GM03348 (cell line): ENCODE results near the gene NPIPA2.
"Not testable (repeated sequence)": the region's sequence is repeated elsewhere in the genome, so short reads cannot be mapped to it uniquely, and the experiment has no call there.

Source experiments
- DNase-seq: peaks from one replicate; pipeline ENCODE4 v3.0.0; 2012; ENCODE audit warnings: low spot score

Gene NPIPA2

DNA sequence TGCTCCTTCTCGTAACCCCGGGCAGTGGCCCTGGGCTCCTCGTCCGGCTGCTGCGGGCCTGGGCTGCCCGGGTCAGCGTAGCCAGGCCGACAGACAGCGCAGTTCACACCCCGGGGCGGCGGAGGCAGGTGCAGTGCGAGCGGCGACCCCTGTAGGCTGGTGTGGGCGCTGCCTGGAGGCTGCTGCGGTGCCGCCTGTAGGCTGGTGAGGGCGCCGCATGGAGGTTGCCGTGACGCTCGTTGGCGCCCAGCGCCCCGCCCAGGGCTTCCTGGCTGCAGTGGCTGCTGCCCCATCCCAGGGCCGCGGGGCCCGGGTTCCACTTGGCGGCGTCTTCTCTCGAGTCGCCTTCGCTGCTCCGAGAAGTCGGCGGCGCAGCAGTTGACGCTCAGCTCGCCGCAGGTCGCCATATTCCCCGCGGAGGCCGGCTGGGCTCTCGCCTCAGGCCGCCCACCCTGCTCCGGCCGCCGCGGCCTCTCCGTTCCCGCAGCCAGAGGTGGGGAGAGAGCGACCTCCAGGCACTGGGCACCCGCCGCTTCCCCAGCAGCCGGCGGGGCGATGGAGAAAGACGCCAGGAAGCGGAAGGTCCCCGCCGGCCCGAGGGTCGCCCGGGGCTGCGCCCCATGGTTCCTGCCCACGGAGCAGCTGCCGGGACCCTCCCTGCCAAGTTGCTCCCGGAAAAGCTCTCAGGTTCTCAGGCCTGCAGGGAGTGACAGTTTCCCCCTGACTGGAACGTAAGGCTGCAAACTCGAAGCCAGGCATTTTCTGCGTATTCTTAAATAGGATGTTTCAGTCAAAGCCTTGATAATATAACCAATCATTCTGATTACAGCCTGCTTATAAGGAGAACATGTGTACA is at the start of gene NPIPA2:
TSS of gene NPIPA2 (plus strand) at position 261 of the 856 bp plus-strand sequence. CDS start 5,533 bp downstream, outside the sequence.
- DNase-seq, result not testable (repeated sequence)

DNA sequence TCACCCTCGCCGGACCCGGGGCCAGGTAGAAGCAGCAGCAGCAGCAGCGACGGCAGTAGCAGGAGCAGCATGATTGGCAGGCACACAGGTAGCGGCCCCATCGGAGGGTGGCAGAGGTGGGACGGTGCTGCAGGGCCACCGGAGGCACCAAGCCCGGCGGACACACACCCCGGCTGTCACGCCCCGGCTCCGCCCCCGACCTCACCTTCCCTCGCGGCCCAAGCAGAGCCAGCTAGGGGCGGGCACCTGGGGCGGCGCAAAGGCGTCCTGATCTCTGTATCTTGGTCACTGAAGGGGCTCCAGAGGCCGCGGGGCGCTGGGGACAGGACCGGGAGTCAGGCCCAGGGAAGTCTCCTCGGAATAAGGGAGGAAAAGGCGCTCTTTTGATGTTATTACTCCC is 48.2 kb upstream of the NPIPA2 start, which contains the start of gene PLA2G10:
TSS of gene PLA2G10 (minus strand) at position 180 of the 400 bp plus-strand sequence. CDS start at position 101, 79 bp downstream.
- not testable (repeated sequence) for DNase-seq

- DNase-seq, result not testable (repeated sequence)
These were observed 40.5 kb upstream of the NPIPA2 start for GRCh38 chr16:14701859-14702258.

DNA sequence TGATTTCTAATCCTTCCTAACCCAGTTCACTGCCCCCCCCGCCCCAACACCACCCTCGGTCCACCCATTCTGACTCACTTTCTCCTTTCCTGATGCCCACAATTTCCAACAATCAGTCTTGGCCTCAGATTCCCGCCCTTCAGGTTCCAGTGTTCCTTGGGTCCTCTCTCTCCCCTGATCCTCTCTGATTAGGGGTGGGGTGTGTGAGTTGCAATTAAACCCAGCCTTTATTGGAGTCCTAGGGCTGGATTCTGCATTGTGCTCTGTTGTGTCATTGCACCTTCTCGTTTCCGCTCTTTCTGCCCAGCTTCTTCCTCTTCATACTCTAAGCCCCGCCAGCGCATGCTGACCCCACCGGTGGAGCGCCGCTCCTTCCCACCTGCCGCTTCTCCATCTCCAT is 39.7 kb upstream of the NPIPA2 start:
- DNase-seq, result not testable (repeated sequence)

DNA sequence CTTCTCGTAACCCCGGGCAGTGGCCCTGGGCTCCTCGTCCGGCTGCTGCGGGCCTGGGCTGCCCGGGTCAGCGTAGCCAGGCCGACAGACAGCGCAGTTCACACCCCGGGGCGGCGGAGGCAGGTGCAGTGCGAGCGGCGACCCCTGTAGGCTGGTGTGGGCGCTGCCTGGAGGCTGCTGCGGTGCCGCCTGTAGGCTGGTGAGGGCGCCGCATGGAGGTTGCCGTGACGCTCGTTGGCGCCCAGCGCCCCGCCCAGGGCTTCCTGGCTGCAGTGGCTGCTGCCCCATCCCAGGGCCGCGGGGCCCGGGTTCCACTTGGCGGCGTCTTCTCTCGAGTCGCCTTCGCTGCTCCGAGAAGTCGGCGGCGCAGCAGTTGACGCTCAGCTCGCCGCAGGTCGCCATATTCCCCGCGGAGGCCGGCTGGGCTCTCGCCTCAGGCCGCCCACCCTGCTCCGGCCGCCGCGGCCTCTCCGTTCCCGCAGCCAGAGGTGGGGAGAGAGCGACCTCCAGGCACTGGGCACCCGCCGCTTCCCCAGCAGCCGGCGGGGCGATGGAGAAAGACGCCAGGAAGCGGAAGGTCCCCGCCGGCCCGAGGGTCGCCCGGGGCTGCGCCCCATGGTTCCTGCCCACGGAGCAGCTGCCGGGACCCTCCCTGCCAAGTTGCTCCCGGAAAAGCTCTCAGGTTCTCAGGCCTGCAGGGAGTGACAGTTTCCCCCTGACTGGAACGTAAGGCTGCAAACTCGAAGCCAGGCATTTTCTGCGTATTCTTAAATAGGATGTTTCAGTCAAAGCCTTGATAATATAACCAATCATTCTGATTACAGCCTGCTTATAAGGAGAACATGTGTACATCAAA is 38.9 kb upstream of the NPIPA2 start, which contains the start of gene NPIPA3:
TSS of gene NPIPA3 (plus strand) at position 256 of the 856 bp plus-strand sequence. CDS start 5,533 bp downstream, outside the sequence.
- DNase-seq, result not testable (repeated sequence)

DNA sequence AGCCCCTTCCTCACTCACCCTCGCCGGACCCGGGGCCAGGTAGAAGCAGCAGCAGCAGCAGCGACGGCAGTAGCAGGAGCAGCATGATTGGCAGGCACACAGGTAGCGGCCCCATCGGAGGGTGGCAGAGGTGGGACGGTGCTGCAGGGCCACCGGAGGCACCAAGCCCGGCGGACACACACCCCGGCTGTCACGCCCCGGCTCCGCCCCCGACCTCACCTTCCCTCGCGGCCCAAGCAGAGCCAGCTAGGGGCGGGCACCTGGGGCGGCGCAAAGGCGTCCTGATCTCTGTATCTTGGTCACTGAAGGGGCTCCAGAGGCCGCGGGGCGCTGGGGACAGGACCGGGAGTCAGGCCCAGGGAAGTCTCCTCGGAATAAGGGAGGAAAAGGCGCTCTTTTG is 9.1 kb upstream of the NPIPA2 start:
- DNase-seq, result not testable (repeated sequence)

- not testable (repeated sequence) for DNase-seq
These were observed 1.4 kb upstream of the NPIPA2 start for GRCh38 chr16:14740832-14741385.

DNA sequence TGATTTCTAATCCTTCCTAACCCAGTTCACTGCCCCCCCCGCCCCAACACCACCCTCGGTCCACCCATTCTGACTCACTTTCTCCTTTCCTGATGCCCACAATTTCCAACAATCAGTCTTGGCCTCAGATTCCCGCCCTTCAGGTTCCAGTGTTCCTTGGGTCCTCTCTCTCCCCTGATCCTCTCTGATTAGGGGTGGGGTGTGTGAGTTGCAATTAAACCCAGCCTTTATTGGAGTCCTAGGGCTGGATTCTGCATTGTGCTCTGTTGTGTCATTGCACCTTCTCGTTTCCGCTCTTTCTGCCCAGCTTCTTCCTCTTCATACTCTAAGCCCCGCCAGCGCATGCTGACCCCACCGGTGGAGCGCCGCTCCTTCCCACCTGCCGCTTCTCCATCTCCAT is 539 bp upstream of the NPIPA2 start:
- DNase-seq, result not testable (repeated sequence)

- DNase-seq, result not testable (repeated sequence)
These were observed 31.3 kb downstream of the NPIPA2 start for GRCh38 chr16:14773654-14774053.

- DNase-seq, result not testable (repeated sequence)
These were observed 33.3 kb downstream of the NPIPA2 start for GRCh38 chr16:14775624-14776023.

DNA sequence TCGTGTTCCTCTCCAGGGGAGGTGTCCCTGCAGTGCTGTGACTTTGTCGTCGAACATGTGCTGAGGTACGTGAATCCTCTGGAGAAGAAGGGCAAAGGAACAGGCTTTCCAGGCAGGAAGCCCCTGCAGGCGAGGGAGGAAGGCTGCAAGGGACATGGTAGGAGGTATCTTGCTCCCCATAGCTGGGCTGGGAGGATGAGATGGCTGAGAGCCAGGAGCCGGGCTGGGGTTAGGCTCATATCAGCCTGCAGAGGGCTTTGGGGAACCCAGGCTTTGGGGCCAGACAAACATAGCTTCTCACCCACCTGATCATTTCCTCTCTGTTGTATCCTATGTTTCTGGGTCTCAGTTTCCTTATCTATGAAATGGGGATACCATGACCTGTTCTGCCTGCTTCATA is 34.4 kb downstream of the NPIPA2 start:
- DNase-seq, result not testable (repeated sequence)

DNA sequence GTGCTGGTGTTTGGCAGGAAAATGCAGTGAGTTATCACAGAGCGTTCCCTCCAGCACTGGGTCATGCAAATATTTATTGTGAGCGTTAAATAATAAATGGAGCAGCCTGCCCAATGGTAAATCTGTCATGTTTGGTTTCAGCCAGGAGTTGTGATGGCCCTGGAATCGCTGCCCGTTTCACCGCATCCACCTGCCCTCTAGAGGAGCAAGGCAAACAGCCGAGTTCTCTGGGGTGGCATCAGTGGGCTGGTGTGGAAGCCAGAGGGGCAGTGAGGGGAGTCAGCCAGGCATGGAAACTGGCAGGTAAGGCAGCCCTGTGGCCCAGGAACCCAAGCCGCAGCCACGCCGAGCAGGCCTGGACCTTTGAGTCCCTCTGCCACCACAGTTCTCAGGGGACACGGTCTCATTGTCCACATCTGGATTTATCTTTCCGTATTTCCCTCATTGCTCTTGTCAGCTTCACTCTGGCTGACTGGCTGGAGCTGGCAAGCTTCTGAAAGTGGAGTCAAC is 37.1 kb downstream of the NPIPA2 start:
- not testable (repeated sequence) for DNase-seq

DNA sequence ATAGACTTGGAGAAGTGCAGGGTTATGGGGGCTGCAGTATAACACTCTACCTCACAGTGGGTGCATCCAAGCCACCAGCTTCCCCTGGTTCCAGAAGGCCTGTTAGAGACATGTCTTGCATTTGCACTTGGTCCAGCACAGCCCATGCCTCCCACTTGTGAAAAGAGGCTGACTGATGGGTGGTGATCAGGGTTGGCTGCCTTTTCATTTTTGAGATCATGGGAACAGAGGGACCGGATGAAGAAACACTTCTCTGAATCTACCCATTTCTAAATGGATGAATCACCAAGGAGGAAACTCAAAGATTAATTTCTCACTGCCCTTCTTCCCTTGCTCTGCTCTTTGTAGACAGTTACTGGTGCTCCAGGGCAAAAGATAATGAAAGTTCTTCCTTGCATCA is 43.8 kb downstream of the NPIPA2 start:
- DNase-seq, result not testable (repeated sequence)

DNA sequence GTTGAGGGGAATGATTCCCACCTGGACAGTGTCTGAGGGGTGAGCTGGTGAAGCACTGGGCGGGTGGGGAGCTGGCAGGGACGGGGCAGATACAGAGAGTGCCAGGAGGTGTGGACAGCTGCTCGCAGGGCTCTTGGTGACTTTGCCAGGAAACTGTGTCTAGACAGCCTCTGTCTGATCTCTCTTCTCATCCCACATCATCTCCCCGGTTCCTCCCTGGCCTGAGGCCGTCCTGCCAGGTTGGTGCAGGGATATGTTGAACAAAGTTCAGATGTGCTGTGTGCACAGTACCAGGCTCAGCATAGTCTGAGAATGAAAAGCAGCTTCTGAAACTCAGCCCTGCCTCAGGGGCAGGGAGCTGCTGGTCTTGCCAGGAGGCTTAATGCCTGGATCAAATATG is 47.2 kb downstream of the NPIPA2 start:
- DNase-seq, result not testable (repeated sequence)

DNA sequence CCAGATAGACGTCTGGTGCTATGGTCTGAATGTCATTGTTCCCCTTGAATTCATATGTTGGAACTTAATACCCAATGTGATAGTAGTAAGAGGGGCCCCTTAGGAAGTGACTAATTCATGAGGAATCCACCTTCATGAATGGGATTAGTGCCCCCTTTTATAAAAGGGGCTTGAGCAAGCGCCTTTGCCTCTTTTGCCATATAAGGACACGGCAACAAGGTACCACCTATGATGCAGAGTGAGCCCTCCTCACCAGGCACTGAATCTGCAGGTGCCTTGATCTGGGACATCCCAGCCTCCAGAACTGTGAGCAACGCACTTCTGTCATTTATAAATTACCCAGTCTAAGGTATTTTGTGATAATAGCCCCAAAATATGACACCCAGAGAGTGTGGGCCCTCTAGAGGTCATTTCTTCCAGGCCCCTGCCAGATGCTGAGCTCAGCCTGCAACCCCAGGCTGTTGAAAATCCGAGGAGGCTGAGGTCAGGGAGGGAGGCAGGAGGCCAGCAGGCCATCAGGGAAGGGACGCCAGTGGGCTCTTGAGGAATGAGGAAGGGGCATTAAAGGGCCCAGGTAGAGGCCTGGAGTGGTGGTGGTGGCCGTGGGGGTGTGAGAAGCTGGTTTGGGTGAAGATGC is 48.1 kb downstream of the NPIPA2 start:
- DNase-seq, result not testable (repeated sequence)

DNA sequence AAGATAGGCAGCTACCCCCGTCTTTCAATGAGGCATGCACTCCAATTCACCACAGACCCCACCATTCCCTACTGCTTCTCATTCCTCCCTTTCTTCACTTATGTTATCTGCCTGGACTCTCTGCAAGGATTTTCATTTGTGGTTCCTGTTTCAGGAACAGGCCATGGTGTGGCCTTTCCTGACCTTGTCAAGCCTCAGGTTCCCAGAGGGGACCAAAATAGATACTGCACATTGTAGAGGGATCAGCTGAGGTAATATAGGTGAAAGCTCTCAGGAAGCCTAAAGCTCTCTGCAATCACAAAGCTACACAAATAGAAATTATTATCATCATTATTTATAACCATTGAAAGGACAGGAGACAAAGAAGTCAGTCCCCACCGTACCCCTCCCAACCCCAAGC is 50.6 kb downstream of the NPIPA2 start:
- not testable (repeated sequence) for DNase-seq

DNA sequence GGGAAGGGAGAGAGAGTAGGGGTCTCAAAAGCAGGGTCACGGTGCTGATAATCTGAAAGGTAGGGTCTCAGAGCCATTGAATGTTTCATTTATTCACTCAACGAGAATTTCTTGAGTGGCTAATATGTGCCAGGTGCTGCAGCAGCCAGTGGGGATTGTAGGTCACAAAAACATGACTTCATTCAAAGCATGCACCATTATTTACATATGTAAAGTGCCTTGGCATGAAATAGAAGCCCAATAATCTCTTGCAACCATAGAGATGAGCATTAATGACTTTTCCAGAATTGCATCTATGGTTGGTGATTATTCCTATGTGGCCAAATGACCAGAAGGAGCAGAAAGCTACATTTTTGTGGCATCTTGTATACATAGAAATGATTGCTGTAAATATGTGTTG is 55.2 kb downstream of the NPIPA2 start:
- DNase-seq, result not testable (repeated sequence)

DNA sequence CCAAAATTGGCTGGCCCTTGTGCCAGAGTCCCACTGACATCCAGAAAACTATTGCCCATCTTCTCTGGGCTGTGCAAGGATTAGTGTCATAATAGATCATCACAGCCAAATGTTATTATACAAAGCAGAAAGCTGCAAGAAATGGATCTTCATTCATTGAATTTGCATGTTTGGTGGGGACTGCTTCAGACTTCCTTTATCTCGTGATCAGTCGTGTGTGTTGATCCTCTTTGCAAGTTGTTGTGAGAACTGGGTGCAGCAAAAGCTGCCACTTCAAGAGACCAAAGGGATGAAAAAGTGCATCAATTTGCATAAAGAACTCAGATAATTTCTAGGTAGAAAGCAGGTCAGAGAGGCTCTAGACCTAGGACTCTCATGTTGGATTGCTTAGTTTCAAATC is 61.2 kb downstream of the NPIPA2 start:
- not testable (repeated sequence) for DNase-seq

DNA sequence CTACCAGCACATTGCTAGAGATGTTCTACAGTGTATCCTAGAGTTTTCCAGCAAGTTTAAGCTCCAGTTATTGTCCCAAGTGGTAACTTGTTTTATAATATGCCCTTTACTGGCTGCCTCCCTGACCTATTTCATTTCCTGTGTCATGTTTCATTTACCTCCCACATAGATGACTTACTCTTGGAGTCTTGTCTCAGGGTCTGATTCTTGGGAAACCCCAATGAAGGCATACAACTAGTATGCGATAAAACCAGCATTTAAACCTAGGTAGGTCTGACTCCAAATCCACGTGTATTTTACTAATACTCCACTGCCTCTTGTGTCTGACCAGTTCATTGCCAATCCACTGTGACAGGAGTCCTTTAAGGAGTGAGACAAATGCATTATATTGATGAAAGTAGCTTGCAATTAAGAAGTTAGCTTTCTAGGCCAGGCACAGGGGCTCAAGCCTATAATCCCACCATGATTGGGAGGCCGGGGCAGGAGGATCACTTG is 64.9 kb downstream of the NPIPA2 start:
- not testable (repeated sequence) for DNase-seq

DNA sequence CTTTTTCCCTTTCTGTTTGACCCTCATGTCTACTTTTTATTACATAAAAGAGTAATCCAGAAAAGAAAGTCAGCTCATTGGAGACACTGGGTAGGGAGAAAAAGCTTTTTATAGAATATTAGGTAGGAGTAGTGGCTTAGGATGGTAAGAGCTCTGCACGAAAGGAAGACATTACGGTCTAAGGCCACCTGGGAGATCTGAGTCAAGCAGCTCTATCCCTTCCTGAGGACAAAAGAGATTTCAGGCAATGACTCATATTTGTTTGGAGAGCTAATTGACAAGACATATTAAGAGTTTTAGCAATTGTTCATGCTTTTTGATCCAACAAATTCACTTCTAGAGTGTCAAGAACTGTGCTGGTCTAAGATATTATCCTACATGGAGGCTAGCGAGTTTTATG is 71.6 kb downstream of the NPIPA2 start:
- DNase-seq, result not testable (repeated sequence)
